ENCODE results near the gene RPL36. TPM values are rescaled to one million over a fixed set of nuclear protein-coding genes. Genes with fewer than 3 reads are reported as not detected.

RPL36 gene
- total RNA-seq, 1 experiment from 2014 or later = 951 TPM

GRCh38 chr19:5680437-5681368 lies 9.4 kb upstream of the RPL36 start, which contains the start of the genes HSD11B1L and MICOS13:
Gene HSD11B1L, plus strand, starts transcription at chr19:5681027. Its CDS starts 3,806 bp downstream, at chr19:5684833.
Gene MICOS13, minus strand, starts transcription at chr19:5680516. Its CDS starts 30 bp downstream, at chr19:5680486.
- H3K4me3 ChIP-seq (ENCODE audit: low read depth, low read length) = peak within 1 kb of the TSS; percentile 91
- TF ChIP-seq CTCF (IDR thresholded peaks at IDR 0.05; ENCODE audit: insufficient read depth in 1 of 2, low read depth in 1 of 2, low read length in 1 of 2, severe bottlenecking in 1 of 2, unreplicated experiment in 1 of 2) = no peak
- no peaks in the 10 kb centered on the region for H3K36me3 ChIP-seq (ENCODE audit: control insufficient read depth, insufficient read depth, low read length)
- peak; percentile 96 to 98 for DNase-seq
- ChIA-PET CTCF (no interaction called here), POLR2A (no interaction called here)
- H3K27me3 Mint-ChIP-seq (ENCODE audit: insufficient read depth, unreplicated experiment) = no peaks in the 10 kb centered on the region
- no TSS peak for BruUV-seq (replicated peaks)
- peaks cover 41% of the 10 kb centered on the region for H3K36me3 Mint-ChIP-seq (ENCODE audit: insufficient read depth, unreplicated experiment)
- no peaks in the 10 kb centered on the region; the same call in 1 of the 2 replicates for H3K4me1 ChIP-seq
- peak within 1 kb of the TSS; percentile 79 for H3K4me3 Mint-ChIP-seq (ENCODE audit: unreplicated experiment)
- H3K4me1 Mint-ChIP-seq (ENCODE audit: low read depth, unreplicated experiment) = peaks cover 15% of the 10 kb centered on the region
- no peaks in the 10 kb centered on the region for H3K9me3 Mint-ChIP-seq (ENCODE audit: unreplicated experiment)
- no peaks in the 10 kb centered on the region for H3K9me3 ChIP-seq
- intact Hi-C loops (cut with micrococcal nuclease; ENCODE audit: unreplicated experiment) = loop anchor here (1.0 kb wide), 1 partner anchor 110 kb away; no protein-coding TSS in a partner anchor
- no peaks in the 10 kb centered on the region for H3K27me3 ChIP-seq (replicated peaks; ENCODE audit: control insufficient read depth, insufficient read depth, low read length)
- peak within 1 kb of the TSS; percentile 96 for H3K27ac Mint-ChIP-seq (ENCODE audit: unreplicated experiment)

GRCh38 chr19:5681391-5682106 lies 8.5 kb upstream of the RPL36 start:
- Mint-ChIP-seq H3K36me3 (ENCODE audit: insufficient read depth, unreplicated experiment) (peaks cover 34% of the 10 kb centered on the region), H3K27me3 (ENCODE audit: insufficient read depth, unreplicated experiment) (no peaks in the 10 kb centered on the region), H3K4me1 (ENCODE audit: low read depth, unreplicated experiment) (peaks cover 15% of the 10 kb centered on the region), H3K4me3 (ENCODE audit: unreplicated experiment) (peak overlapping the region; percentile 79), H3K27ac (ENCODE audit: unreplicated experiment) (peak overlapping the region; percentile 26), H3K9me3 (ENCODE audit: unreplicated experiment) (no peaks in the 10 kb centered on the region)
- H3K27me3 ChIP-seq (replicated peaks; ENCODE audit: control insufficient read depth, insufficient read depth, low read length) = no peaks in the 10 kb centered on the region
- peak overlapping the region; percentile 91 for H3K4me3 ChIP-seq (ENCODE audit: low read depth, low read length)
- BruUV-seq (replicated peaks) = no TSS peak
- DNase-seq = no peak
- H3K36me3 ChIP-seq (ENCODE audit: control insufficient read depth, insufficient read depth, low read length) = no peaks in the 10 kb centered on the region
- no peaks in the 10 kb centered on the region for H3K9me3 ChIP-seq
- CTCF ChIA-PET = no interaction called here
- TF ChIP-seq CTCF (IDR thresholded peaks at IDR 0.05; ENCODE audit: insufficient read depth in 1 of 2, low read depth in 1 of 2, low read length in 1 of 2, severe bottlenecking in 1 of 2, unreplicated experiment in 1 of 2) = no peak
- intact Hi-C loops (cut with micrococcal nuclease; ENCODE audit: unreplicated experiment) = no loop called here
- H3K4me1 ChIP-seq = no peaks in the 10 kb centered on the region; the same call in 1 of the 2 replicates
- POLR2A ChIA-PET = no interaction called here

DNA sequence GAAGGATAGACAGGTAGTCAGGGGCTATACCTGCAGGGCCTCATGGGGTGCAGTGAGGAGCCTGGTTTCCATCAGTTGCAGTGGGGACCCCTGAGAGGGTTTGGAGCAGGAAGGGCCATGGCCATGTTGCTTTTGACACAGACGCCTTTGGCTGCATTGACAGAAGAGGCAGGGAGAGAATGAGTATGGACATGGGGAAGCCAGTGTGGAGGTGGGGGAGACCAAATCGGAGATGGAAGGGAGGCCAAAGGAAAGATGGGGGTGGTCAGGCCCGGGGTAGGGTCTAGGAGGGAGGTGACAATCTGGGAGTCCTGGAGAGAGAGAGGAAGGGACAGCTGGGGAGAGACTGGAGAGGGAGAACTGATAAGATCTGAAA lies 8.0 kb upstream of the RPL36 start:
- H3K27me3 Mint-ChIP-seq (ENCODE audit: insufficient read depth, unreplicated experiment) = no peaks in the 10 kb centered on the region
- H3K9me3 Mint-ChIP-seq (ENCODE audit: unreplicated experiment) = no peaks in the 10 kb centered on the region
- H3K36me3 Mint-ChIP-seq (ENCODE audit: insufficient read depth, unreplicated experiment) = peaks cover 31% of the 10 kb centered on the region
- no peak overlapping the region for H3K27ac Mint-ChIP-seq (ENCODE audit: unreplicated experiment)
- no peaks in the 10 kb centered on the region; the same call in 1 of the 2 replicates for H3K4me1 ChIP-seq
- ChIA-PET POLR2A (no interaction called here), CTCF (no interaction called here)
- intact Hi-C loops (cut with micrococcal nuclease; ENCODE audit: unreplicated experiment) = no loop called here
- DNase-seq = no peak
- no peak for TF ChIP-seq CTCF (IDR thresholded peaks at IDR 0.05; ENCODE audit: insufficient read depth in 1 of 2, low read depth in 1 of 2, low read length in 1 of 2, severe bottlenecking in 1 of 2, unreplicated experiment in 1 of 2)
- H3K4me3 Mint-ChIP-seq (ENCODE audit: unreplicated experiment) = peak overlapping the region; percentile 79
- H3K36me3 ChIP-seq (ENCODE audit: control insufficient read depth, insufficient read depth, low read length) = no peaks in the 10 kb centered on the region
- peaks cover 15% of the 10 kb centered on the region for H3K4me1 Mint-ChIP-seq (ENCODE audit: low read depth, unreplicated experiment)
- no peak overlapping the region for H3K4me3 ChIP-seq (ENCODE audit: low read depth, low read length)
- H3K27me3 ChIP-seq (replicated peaks; ENCODE audit: control insufficient read depth, insufficient read depth, low read length) = no peaks in the 10 kb centered on the region
- BruUV-seq (replicated peaks) = no TSS peak
- H3K9me3 ChIP-seq = no peaks in the 10 kb centered on the region

Measured in Caco-2 (cell line).